ENCODE results near the gene SGK2.

The SGK2 gene

DNA sequence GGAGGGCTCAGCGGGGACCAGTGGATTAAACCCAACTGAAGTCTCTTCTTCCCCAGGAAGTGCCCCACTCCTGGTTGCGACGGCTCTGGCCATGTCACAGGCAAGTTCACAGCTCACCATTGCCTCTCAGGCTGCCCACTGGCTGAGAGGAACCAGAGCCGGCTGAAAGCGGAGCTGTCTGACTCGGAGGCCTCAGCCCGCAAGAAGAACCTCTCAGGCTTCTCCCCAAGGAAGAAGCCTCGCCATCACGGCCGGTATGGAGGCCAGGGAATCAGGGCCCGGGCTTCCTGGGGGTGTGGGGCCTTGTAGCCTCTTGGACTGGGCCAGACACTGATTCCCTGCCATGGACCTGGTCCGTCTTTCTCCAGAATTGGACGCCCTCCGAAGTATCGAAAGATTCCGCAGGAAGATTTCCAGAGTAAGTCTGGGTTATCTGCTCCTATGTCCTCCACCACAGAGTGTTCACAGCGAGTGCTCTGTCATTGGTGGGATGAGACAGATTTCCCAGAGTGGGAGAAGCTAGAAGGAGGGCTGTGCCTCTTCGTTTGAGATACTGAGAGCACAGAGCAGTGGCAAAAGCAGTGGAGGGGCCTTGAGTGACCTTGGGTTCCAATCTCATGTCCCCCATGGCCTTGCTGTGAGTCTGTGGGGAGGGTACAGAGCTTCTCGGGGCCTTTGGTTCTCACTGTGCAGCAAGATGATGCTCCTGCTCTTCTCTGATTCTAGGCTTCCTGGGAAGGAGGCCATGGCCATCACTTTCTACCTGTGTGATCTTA, 22.6 kb upstream of the SGK2 start:
- DNase-seq (ENCODE audit: low spot score) = no peak

DNA sequence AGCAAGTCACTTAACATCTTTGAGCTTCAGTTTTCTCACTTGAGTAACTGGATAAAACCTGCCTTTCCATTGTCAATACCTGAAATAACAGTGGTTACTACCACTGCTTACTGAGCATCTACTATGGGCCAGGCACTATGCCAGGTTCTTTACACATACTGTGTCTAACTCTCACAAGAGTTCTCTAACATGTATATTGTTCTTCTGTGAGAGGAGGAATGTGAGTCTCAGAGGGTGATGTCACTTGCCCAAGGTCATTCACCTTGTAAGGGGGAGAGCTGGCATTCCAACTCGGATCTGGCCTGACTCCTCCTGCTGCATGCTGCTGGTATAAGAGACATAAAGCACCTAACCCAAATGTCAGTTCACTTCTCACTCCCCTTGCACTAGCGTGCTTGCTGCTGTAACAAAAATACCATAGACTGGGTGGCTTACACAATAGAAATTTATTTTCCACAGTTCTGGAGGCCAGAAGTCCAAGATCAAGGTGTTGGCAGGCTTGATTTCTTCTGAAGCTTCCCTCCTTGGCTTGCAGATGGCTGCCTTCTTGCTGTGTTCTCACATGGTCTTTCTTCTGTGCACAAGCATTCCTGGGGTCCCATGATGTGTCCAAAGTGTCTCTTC, 21.9 kb upstream of the SGK2 start:
- DNase-seq (ENCODE audit: low spot score) = no peak

DNA sequence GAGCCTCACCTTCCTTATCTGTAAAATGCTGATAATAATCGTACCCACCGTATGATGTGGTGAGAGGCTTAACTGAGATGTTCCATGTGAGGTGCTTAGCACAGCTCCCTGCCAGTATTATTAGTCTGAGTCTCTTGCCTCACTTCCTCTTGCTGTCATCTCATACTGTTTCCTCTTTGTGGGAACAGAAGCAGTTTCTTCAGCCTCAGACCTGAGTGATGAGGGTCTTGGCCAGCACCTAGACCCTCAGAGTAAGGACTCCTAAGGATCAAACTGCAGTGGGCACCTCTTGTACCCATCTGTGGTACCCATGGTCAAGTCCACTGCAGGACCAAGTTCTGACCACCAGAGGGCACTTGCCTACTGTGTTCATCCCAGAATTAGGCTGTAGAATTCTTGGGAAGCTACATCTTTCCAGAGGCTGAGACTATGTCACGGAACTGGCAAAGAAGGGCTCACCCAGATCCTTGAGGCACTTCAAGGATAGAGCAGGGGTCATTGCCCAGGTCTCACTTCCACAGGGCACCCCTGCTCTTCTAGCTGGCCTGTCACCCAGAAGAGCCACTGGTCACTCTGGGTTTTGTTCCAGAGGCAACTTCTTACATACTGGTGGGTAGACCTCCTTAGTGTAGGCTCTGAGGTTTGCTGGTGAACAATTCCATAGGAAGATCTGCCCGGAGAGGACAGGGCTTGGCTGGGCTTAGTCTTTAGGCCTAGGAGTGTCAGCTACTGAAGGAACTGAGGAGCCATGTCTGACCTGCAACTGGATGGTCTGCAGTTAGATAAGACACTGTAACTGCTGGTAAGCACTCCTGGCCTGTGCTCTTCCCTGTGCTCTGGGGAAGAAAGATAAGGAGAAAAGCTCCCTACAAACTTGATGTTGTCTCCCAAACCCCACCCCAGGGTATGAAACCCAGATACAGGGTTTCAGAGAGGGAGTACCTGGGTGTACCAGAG, 20.6 kb upstream of the SGK2 start:
- peak; percentile 43 for DNase-seq (ENCODE audit: low spot score)

DNA sequence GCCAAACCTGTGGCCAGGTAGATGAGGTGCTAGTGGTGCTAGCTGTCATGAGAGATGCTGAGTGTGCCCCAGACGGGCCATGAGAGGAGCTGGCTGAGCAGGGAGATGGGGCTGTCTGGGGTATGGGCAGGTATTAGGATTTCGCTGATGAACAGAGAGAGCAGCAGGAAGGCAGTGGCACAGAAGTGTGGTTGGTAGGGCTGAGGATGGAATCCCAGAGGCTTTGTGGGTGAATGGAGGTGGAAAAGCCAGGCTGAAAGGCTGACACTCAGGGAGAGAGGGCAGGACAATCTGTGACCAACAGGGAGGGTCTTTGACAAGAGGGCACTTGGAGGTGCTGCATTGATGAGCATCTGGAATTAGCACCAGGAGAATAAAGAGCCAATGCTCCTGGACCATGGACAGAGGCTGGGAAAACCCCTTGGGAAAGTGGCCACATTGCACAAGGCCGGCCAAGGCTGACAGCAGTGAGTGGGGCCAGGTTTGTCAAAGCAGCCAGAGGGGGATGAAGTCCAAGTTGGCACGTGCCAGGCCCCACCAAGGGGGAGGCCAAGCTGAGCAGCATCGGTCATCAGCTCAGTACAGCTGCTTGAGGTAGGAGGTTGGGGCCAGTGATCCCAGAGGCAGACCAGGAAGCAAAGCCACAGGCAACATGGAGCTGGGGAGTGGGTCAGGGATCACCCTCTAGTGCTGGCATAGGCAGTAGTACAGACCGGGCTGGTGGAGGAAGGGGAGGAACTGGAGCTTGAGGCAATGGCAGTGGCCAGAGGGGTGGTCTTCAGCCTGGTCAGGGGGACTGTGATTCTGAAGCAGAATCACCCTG, 19.7 kb upstream of the SGK2 start:
- DNase-seq (ENCODE audit: low spot score) = no peak

DNA sequence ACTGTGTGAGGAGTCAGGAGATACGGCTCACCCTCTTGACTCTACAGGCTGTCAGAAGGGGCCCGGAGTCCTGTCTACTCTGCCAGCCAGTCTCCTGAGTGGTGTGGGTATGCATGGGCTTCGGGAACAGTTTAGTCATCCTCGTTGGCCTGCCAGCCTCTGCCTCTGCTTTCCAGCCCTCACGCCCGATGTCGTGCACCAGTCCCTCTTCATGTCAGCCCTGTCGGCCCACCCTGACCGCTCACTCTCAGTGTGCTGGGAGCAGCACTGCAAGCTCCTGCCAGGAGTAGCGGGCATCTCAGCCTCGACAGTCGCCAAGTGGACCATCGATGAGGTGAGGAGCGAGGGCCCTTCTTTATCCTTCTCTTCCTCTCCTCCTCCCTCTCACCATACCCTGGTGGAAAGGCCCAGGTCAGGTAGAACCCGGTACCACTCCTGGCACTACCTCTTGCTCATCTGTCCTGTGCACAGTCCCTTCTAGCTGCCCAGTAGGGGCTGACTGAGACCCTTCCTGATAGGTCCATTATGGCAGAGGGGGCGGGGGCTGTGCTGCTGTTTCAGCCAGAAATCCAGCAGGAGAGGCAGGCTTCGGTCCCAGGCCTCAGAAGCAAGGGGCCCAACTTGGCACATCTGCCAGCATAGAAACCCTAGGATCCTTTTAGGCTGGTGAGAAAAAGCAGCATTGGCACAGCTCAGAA, 18.7 kb upstream of the SGK2 start:
- no peak for DNase-seq (ENCODE audit: low spot score)

DNA sequence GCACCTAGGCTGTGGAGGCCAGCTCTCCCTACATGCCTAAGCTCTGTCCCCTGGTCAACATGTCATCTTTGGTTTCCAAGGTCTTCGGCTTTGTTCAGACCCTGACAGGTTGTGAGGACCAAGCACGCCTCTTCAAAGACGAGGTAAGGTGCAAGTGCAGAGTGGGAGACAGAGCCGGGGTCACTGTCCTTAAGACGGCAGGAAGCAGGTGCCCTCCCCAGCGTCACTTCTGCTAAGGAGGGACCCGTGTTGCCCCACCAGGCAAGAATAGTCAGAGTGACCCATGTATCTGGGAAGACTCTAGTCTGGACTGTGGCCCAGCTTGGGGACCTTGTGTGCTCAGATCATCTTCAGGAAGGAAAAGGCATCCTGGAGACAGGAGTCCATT, 18.2 kb upstream of the SGK2 start:
- DNase-seq (ENCODE audit: low spot score) = no peak

DNA sequence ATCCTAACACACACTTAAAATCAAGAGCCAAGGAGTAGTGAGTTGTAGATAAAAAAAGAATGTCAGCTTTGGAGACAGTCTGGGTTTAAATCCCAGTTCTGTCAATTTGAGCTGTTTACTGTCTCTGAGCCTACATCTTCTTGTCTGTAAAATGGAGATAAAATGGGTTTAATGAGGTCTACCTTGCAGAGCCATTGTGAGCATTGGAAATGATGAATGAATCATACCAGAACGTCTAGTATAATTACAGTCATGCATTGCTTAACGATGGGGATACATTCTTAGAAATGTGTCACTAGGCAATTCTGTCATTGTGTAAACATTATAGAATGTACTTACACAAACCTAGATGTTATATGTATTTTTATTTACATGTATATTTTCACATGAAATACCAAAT, 17.6 kb upstream of the SGK2 start:
- no peak for DNase-seq (ENCODE audit: low spot score)

DNA sequence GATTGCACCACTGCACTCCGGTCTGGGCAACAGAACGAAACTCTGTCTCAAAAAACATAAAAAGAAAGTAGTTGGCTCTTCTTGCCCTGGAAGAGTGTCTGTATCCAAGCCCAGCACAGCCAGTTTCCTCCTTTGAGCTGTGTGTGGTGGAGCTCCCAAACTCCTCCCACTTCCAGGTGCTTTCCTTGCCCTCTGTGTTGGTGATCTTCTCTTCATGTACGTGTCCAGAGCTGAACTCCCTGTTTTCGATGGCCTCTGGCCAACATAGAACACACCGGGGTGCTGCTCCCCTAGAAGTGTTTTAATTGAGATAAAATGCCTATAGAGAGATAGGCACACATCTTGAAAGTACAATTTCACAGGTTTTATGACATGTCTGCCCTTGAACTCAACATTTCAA, 16.7 kb upstream of the SGK2 start:
- DNase-seq (ENCODE audit: low spot score) = no peak

DNA sequence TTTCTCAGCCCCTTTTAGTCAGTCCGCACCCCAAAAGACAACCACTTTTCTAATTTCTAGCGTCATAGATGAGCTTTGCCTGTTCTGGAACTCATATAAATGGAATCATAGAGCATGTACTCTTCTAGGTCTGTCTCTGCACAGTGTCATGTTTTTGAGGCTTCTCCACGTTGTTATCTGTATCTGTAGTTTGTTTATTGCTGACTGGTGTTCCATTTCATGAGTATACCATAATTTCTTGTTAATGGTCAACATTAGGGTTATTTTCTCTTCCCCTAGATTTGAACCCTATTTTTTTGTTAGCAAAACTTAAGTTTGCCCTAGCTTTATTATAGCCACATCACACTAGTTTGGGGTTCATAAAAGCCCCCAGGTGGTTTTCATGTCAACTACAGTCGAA, 16.2 kb upstream of the SGK2 start:
- no peak for DNase-seq (ENCODE audit: low spot score)

DNA sequence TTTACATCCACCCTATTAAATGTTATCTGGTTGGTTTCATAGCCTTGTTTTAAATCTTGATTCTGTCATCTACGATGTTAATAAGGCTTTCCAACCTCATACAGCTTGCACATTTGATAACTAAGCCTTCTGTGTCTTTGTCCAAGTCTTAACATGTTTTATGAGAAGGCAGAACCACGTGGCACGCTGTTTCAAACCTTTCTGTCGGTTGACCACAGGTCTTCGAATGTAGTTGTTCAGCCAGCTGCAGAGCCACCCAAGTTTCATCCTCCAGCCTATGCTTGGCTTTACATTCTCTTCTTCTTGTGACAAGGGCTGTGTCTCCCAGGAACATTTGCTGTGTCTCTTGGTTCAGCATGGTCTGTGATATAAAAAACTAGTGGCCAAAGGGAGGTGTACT, 15.7 kb upstream of the SGK2 start:
- DNase-seq (ENCODE audit: low spot score) = no peak

DNA sequence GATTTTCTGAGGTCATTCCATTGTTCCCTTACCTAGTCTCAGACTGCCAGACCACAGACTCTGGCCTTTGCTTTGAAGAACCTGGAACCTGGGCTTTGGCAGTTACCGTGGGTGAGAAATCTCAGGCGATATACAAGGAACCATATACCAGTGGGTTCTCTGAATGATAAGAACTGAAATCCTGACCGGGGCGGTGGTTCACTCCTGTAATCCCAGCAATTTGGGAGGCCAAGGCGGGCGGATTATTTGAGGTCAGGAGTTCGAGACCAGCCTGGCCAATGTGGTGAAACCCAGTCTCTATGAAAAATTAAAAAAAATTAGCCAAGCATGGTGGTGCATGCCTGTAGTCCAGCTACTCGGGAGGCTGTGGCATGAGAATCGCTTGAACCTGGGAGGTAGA, 14.3 kb upstream of the SGK2 start:
- DNase-seq (ENCODE audit: low spot score) = no peak

DNA sequence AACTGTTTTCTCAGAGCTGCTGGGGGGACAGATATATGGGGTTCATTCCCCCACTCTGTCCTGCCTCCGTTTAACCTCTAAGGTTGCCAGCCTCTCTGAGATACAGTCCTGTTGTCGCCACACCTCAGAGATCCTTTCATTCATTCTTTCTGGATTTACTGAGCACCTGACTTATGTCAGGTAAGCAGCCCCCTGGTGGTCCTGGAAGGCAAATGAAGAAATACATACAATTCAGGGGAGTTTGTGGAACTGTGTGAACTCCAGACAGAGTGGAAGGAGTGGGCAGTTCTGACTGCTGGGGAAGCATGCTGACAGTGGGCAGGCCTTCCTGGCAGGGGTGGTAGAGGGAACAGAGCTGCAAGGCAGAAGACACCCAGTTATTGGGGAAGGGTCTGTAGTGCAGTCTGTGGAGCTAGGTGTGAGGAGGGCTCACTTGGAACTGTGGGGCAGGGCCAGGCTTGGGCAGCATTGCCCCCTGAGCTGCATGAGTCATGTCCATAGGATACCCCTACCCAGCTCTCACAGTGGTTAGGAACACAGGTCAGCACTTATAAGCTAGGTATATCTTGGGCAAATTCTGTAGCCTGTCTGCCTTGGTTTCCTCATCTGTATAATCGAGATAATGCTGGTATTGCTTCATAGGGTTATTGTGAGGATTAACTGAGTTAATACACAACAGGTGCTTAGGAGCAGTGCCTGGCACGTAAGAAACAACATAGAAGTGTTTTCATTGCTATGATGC, 12.8 kb upstream of the SGK2 start:
- no peak for DNase-seq (ENCODE audit: low spot score)

DNA sequence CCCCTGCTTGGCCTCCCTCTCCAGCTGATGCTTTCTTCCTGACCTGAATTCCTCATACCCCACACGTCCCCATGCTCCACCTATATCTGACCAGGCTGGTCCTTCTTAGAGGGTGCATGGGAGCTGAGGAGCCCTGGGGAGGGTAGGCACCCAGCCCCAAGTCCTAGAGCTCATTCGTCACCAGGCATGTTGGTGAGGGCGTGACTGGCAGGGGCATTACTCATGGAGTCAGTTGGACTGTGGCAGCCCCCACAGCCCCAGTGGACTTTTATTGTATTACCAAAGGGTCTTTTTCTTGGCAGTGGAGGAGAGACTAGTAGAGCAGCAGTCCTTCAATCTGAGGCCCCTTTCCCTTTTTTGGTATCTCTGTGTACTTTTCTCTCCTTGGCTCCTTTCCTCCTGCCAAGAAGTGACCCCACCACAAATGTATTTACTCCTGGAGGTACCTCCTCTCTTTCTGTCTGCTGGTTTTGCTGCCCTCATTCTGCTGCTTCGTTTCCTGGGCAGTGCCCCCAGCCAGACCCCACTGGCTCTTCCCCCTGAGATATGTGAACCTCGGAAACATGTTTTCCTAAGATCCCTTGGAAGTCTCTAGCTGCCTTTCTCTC, 10.4 kb upstream of the SGK2 start:
- DNase-seq (ENCODE audit: low spot score) = no peak

DNA sequence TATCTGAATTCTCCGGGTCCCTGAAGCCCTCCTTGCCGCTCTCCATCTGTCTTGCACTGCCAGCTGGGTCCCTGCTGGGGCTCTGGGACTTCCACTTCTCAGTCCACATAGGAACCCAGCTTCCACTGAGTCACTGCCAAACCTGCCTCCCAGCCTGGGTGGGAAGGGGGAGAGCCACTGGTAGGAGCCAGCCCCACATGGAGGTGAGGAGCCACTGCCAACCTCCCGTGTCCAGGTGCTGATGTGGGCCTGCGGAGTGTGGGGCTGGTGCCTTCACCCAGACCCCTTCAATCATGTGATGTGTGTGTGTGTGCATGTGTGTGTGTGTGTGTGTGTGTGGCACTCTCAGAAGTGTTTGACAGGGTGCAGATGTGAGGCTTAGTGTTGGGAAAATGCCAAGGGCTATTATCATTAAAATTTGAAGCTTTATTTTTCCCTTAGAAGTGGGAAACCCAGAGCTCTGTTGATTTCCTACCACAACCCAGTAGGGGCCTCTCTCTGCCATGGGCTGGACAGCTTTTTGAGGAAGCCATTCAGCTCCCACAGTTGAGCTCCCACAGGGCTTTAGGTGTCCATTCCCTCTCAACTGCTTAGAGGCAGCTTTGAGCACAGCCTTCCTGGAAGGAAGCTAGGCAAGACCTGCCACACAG, 9.3 kb upstream of the SGK2 start:
- no peak for DNase-seq (ENCODE audit: low spot score)

DNA sequence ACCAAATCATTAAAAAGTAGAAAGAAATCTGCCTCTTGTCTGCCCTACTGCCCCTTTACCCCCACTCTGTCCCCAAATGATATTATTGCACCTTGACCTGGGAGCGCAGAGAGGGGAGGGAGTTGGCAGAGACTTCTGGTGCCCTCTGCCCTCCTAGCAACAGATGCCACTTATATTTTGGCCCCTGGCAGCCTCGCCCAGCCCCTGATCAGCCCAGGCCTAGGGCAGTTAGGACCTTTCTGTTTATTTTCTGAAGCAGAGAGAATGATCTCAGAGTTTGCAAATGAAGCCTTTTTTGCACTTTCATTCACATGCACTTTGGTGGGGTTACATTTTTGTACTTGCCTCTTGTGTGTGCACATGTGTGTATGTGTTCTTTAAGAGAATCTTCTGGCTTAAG, 8.4 kb upstream of the SGK2 start:
- DNase-seq (ENCODE audit: low spot score) = no peak

DNA sequence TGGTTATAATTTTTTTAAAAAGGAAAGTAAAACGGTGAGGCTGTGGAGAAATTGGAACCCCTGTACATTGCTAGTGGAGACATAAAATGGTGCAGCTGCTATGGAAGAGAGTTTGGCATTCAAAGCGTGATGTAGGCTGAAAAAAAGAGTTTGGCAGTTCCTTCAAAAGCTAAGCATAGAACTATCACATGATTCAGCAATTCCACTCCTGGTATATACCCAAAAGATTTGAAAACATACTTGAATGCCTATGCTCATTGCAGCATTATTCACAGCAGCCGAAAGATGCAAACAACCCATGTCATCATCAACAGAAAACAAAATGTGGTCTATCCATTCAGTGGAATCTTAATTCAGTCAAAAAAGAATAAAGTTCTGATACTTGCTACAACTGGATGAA, 4.5 kb upstream of the SGK2 start:
- DNase-seq (ENCODE audit: low spot score) = no peak

DNA sequence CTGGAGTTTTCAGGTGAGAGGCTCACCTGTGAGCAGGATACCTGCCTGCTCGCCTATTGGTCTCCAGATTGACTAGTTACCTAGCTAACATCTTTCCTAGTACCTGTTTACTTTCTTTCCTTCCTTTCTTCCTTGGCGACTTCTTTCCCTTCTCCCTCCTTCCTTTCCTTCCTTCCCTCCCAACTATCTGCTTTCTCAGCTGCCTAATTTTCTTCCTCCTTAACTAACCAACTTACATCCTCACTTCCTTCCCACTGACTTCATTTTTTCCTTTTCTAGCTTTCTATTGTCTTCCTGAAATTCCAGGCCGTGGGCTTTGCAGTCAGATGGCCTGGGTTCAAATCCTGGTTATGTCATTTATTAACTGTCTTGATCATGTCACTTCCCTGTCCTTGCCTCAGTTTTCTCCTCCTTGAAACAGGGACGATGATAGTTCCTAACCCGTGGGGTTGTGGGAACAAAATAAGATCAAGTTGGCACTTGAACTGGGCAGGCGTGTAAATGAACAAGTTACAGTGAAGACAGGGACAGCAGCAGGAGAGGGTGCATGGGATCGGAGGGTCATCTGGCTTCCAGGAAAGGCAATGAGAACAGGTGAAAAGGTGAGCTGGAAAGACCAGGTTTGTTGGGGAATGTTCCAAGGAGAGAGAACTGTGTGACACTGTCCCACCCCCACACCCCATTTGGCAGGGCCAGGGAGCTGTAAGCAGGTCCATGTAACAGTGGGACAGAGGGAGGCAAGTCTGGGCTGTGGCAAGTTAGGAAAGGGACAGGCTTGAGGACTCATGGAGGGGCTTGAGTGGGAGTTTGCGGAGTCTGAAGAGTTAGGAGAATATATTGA, 540 bp downstream of the SGK2 start:
- DNase-seq (ENCODE audit: low spot score) = no peak

DNA sequence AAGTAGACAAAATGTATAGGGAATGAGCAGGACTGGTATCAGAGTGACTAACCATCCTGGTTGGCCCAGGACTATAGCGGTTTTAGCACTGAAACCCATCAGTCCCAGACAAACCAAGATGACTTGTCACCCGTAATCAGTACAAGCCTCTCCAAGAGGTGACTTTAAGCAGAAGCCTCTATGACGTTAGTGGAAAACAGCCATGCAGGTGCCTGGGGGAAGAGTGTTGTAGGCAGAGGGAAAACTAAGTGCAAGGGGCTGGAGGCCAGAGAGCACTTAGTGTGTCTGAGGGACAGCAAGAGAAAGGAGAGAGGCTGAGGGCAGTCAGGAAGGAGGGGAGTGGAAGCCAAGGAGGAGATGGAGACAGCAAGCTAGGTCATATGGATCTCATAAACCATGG, 2.1 kb downstream of the SGK2 start:
- no peak for DNase-seq (ENCODE audit: low spot score)

DNA sequence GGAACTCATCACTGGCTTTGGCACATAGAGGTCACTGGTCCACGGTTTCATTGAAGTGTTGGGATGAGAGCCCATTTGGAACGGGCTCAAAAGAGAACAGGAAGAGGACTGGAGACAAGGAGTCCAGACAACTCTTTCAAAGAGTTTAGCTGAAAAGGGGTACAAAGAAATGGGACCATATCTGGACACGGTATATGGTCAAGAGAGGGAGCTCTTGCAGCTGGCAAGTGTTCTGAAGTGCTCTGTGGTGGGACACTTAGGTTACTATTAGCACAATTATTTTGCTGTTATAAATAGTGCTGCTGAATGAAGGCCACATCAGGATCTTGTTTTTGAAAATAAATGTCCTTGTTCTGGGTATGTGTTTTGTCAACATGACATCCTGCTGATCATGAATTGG, 4.6 kb downstream of the SGK2 start:
- DNase-seq (ENCODE audit: low spot score) = no peak

All from LoVo (cell line).